GM19463 (cell line): ENCODE results near the gene CNIH3.
A peak's percentile ranks its signal among the peaks of the same experiment; 100 is the strongest.
"Not testable (repeated sequence)": the region's sequence is repeated elsewhere in the genome, so short reads cannot be mapped to it uniquely, and the experiment has no call there.

ENCODE experiments used
- ATAC-seq: cut with Tn5 transposase; IDR thresholded peaks from one replicate; pipeline ENCODE4 v1.9.1; 2021; ENCODE audit warnings: mild to moderate bottlenecking, moderate library complexity; ENCODE audit not compliant: unreplicated experiment

Gene CNIH3

GRCh38 chr1:224615861-224616755 lies at the start of gene CNIH3:
TSS of gene CNIH3 (plus strand) at chr1:224616317. CDS start at chr1:224617175, 858 bp downstream.
- no peak for ATAC-seq

- not testable (repeated sequence) for ATAC-seq
Measured at GRCh38 chr1:224566492-224566891, 49.6 kb upstream of the CNIH3 start.

GRCh38 chr1:224569276-224569675 lies 46.8 kb upstream of the CNIH3 start:
- no peak for ATAC-seq

- not testable (repeated sequence) for ATAC-seq
Measured at GRCh38 chr1:224571975-224572374, 44.1 kb upstream of the CNIH3 start.

- no peak for ATAC-seq
Measured at GRCh38 chr1:224579526-224579925, 36.6 kb upstream of the CNIH3 start.

GRCh38 chr1:224580006-224580405 lies 36.1 kb upstream of the CNIH3 start:
- no peak for ATAC-seq

GRCh38 chr1:224582041-224582440 lies 34.1 kb upstream of the CNIH3 start:
- no peak for ATAC-seq

- ATAC-seq = no peak
Measured at GRCh38 chr1:224583774-224584173, 32.3 kb upstream of the CNIH3 start.

GRCh38 chr1:224585051-224585450 lies 31.1 kb upstream of the CNIH3 start:
- no peak for ATAC-seq

GRCh38 chr1:224587051-224587450 lies 29.1 kb upstream of the CNIH3 start:
- ATAC-seq = no peak

GRCh38 chr1:224588515-224588914 lies 27.6 kb upstream of the CNIH3 start:
- no peak for ATAC-seq

- no peak for ATAC-seq
Measured at GRCh38 chr1:224589006-224589405, 27.1 kb upstream of the CNIH3 start.

GRCh38 chr1:224591326-224591725 lies 24.8 kb upstream of the CNIH3 start:
- ATAC-seq = no peak

GRCh38 chr1:224592636-224593582 lies 23.2 kb upstream of the CNIH3 start:
- ATAC-seq = peak; percentile 56

GRCh38 chr1:224594360-224594759 lies 21.8 kb upstream of the CNIH3 start:
- ATAC-seq = no peak

- ATAC-seq = no peak
Measured at GRCh38 chr1:224594851-224595250, 21.3 kb upstream of the CNIH3 start.

GRCh38 chr1:224605482-224606181 lies 10.5 kb upstream of the CNIH3 start:
- ATAC-seq = no peak

- ATAC-seq = no peak
Measured at GRCh38 chr1:224607188-224608148, 8.6 kb upstream of the CNIH3 start.

- no peak for ATAC-seq
Measured at GRCh38 chr1:224609333-224609732, 6.8 kb upstream of the CNIH3 start.

- no peak for ATAC-seq
Measured at GRCh38 chr1:224612246-224612645, 3.9 kb upstream of the CNIH3 start.
